NCI-H2029 treated with DMSO at 0.1 percent for 48 hours (cell line): ENCODE data around the gene OS9.
"Not testable (repeated sequence)": the region's sequence is repeated elsewhere in the genome, so short reads cannot be mapped to it uniquely, and the experiment has no call there.

Experiments used
- DNase-seq: peaks from one replicate; lab custom pipeline; 2025; lab: John Stamatoyannopoulos, UW

OS9 gene

DNA sequence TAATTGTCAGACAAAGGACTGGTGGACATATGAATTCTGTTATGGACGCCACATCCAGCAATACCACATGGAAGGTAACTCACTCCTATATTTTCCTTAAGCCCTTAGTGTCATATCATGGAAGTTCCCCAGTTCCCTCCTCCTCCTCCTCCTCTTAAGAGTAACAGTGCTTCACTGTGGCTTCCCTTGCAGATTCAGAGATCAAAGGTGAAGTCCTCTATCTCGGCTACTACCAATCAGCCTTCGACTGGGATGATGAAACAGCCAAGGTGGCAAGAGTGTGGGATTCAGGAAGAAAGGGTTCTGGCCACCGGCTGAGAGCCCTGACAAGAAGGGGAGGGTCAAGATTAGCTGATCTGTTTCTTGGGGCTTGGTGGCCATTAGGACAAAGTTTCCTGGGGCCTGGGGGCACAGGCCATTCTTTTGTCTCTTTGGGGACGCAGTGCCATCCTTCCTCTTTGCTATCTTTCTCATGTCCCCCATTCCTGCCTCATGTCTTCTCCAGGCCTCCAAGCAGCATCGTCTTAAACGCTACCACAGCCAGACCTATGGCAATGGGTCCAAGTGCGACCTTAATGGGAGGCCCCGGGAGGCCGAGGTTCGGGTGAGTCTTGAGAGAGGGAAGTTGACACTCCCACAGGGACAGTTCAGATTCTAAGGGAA, 2.0 kb downstream of the OS9 start:
- DNase-seq = no peak

DNA sequence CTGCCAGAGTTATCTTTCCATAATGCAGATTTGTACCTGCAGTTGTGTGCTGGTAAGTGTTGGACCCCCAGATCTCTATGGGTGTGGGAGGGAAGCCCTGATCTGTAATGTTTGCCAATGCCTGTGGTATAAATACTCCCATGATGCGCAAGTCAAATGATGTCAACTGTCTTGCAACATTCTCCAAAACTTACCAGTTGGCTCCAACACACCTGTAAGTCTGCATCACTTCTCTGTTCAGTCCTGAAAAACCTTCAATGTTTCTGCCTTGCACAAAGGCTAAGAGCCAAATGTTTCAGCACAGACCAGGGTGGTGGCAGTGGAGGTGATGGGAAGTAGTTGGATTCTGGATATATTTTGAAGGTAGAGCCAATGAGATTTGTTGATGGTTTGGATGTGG, 3.1 kb downstream of the OS9 start:
- DNase-seq = no peak

DNA sequence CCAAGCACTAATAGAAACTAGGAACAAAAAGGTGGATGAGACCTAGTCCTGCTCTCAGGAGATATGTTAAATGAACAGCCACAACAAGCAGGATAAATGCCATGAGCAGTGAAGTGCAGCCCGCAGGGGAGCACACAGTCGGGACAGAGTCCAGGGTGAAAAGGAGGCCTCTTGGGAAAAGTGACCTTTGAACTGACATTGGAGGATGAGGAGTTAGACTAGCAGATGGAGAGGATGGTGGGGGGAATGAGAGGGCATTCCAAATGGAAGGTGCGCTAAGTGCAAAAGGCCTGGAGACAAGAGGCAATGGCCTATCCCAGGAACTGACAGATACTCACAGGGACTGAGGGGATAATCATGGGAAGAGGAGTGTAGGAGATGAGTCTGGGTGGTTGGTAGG, 4.5 kb downstream of the OS9 start:
- no peak for DNase-seq

DNA sequence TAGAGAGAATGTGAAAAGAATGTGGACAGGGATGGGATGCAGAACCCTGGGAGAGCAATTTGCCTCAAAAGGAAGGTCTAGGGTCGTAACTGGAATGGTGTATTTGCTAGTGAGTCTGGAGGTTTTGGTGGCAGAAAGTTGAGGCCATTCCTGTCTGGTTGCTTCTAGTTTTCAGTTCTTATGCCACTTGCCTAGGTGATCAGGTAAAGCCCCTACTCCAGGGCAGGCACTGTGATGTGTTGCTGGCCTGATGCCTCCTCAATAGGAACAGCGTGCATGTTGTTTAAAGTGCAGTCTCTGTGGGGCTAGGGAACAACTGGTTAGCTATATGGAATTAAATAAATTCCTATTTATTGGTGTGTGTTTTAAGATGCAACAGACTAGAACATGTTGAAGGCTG, 6.4 kb downstream of the OS9 start:
- DNase-seq = no peak

DNA sequence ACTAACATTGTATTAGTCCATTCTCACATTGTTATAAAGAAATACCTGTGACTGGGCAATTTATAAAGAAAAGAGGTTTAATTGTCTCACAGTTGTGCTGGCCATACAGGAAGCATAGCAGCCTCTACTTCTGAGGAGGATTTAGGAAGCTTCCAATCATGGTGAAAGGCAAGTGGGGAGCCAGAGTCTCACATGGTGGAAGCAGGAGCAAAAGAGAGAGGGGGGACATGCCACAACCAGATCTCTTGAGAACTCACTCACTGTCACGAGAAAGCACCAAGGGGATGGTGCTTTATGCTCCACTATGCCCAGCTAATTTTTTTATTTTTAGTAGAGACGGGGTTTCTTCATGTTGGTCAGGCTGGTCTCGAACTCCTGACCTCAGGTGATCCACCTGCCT, 13.3 kb downstream of the OS9 start:
- DNase-seq = no peak

DNA sequence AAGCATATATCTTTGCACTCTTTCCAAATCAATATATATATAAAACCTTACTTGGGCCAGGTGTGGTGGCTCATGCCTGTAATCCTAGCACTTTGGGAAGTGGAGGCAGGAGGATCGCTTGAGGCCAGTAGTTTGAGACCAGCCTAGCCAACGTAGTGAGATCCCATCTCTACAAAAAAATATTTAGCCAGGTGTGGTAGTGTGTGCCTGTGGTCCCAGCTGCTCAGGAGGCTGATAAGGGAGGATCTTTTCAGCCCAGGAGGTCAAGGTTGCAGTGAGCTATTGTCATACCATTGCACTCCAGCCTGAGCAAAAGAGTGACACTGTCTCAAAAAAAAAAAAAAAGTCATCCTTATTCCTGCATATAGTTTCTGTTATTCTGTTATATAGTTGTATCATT, 14.4 kb downstream of the OS9 start:
- DNase-seq = no peak

DNA sequence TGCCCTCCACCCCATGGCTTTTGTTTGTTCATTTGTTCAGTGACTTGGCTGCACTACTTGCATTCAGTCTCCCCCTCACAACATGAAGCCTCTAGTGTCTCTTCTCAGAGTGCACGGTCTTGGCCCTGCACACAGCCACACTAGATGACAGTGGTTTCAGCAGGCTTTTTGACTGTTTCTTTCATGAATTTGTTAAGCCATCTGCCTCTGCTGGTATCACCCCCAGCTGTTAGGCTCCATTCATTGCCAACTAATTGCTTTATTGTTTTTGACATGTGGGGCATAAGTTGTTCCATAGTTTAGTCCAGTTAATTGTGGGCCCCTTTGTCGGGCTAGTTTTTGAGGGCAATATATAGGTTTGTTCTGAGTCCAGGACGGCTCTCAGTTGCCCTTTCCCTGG, 18.8 kb downstream of the OS9 start:
- DNase-seq = no peak

DNA sequence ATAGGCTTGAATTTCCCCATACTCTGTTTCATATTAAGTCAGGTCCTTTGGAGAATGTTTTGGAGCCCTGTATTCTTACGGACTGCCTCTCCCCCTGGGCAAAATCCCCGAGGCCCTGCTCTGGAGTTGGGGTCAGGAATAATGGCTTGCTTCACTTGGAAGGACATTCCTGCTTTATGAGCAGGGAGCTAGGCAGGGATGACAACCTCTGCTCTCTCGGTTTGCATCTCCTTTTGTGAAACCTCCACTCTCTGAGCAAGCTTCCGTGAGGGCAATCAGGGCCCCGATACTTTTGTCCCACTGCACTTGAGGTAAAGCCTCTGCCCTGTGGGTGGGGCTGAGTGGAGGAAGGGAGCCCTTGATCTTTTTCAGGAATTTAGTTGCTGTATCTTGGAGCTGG, 19.3 kb downstream of the OS9 start:
- DNase-seq = no peak

DNA sequence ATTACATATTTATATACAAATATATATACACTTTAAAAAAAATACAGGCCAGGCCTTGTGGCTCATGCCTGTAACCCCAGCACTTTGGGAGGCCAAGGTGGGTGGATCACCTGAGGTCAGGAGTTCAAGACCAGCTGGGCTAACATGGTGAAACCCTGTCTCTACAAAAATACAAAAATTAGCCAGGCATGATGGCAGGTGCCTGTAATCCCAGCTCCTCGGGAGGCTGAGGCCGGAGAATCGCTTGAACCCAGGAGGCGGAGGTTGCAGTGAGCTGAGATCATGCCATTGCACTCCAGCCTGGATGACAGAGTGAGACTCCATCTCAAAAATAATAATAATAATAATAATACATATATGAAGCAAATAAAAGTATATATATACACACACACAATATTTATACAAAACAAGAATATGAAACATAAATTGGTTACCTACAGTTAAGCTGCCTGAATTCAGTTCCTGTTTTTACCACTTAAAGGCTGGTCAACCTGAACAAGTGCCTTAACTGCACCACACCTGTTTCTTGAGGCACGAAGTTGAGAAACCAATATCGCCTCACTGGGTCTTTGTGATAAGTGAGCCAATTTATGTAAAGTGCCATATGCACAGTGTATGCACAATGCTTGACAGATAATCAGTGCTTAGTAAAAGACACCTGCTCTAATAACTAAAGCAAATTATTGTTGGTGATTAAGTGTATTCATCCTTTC, 21.3 kb downstream of the OS9 start:
- DNase-seq = not testable (repeated sequence)

DNA sequence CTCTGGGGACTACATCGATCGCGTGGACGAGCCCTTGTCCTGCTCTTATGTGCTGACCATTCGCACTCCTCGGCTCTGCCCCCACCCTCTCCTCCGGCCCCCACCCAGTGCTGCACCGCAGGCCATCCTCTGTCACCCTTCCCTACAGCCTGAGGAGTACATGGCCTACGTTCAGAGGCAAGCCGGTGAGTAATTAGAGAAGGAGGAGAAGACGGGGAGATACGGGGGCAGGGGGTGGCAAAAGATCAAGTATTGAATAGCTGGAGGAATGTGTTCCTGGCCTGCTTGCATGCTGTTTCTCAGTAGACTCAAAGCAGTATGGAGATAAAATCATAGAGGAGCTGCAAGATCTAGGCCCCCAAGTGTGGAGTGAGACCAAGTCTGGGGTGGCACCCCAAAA, 21.9 kb downstream of the OS9 start:
- DNase-seq = no peak

DNA sequence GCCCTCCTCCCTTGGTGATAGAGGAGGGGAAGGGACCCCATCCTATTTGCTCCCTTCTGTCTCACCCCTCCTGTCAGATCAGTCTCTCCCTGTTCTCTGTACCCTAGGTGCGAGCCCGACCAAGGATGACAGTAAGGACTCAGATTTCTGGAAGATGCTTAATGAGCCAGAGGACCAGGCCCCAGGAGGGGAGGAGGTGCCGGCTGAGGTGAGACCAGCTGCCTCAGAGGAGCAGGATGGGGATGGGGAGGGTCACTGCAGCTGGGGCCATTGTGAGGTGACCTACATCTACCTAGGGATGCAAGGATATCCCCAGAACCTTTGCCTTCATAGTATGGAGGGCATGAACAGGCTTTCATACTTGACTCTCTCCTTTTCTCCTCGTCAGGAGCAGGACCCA, 22.4 kb downstream of the OS9 start:
- no peak for DNase-seq

DNA sequence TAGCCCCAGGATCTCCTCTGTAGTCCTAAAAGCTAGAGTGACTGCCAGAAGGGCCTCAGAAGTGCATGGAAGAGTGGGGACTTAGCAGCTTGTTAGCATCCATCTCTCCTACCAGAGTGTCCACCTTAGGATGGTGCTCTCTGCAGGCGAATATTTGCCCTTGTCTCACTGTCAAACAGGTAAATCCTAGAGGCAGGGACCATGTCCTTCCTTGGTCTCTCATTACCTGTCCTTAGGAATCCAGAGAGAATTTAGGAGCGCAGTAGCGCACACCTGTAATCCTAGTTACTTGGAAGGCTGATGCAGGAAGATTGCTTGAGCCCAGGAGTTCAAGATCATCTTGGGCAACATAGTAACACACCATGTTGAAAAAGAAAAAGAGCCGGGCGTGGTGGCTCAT, 23.2 kb downstream of the OS9 start:
- no peak for DNase-seq

DNA sequence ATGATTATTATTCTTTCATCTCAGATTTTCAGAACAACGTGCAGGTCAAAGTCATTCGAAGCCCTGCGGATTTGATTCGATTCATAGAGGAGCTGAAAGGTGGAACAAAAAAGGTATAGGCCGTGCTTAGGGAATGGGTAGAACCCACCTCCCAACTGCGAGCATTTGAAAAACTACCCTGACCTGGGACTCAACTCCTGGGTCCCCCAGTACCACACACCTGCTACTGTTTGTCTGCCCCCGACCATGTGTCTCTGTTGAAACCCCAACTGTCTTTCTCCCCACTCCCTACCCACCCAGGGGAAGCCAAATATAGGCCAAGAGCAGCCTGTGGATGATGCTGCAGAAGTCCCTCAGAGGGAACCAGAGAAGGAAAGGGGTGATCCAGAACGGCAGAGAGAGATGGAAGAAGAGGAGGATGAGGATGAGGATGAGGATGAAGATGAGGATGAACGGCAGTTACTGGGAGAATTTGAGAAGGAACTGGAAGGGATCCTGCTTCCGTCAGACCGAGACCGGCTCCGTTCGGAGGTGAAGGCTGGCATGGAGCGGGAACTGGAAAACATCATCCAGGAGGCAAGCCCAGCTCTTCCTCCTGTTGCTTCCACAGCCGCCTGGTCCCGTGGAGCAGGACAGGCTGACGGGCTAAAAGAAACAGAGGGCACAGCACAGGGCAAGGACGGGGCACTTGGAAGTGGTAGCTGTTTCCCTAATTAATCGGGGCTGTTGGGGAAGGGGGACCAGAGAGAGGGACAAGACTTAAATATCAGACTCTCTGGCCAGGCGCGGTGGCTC, 24.1 kb downstream of the OS9 start:
- DNase-seq = no peak

DNA sequence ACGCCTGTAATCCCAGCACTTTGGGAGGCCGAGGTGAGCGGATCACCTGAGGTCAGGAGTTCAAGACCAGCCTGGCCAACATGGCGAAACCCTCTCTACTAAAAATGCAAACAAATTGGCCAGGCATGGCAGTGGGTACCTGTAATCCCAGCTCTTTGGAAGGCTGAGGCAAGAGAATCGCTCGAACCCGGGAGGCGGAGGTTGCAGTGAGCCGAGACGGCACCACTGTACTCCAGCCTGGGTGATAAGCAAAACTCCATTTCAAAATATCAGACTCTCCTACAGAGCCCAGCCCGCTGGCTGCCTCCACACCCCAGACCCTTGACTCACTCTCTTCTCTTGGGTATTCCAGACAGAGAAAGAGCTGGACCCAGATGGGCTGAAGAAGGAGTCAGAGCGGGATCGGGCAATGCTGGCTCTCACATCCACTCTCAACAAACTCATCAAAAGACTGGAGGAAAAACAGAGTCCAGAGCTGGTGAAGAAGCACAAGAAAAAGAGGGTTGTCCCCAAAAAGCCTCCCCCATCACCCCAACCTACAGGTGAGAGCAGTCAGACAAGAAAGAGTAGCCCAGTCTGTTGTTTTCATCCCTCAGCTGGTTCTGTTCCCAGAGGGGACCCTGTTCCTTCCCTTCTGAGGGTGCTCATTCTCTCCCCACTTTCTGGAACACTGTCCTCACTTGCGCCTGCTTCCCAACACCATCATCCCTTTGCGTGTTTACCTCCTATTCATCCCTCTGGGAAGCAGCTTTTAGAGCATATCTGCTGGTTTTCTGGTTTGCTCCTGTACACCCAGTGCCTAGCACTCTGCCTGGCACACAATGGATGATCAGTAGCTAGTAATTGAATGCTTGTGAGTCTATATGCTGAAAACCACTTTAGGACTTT, 25.0 kb downstream of the OS9 start:
- DNase-seq = no peak

DNA sequence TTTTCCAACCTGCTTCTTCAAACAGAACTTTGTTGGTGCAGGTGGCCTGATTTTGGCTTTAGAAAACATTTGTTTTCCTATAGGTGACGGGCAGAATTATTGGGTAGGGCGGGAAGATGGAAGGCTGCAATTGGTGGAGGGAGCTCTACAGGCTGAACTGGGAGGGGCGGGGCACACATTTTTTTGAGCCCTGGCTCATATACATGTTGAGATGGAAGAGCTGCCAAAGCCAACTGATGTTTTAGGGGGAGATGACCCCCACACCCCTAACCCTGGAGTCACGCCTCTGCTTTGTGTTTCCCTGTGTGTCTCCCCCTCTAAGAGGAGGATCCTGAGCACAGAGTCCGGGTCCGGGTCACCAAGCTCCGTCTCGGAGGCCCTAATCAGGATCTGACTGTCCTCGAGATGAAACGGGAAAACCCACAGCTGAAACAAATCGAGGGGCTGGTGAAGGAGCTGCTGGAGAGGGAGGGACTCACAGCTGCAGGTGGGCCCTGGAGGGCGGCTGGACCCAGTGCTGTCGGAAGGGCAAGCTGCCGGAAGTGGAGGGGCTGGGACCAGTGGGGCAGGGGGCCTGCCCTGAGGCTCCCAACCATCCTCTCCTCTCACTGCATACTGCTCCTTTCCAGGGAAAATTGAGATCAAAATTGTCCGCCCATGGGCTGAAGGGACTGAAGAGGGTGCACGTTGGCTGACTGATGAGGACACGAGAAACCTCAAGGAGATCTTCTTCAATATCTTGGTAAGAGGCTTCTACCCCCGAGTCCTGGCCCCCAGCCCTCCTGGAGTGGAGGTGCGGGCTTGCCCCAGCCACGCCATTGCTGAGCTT, 26.1 kb downstream of the OS9 start:
- no peak for DNase-seq

DNA sequence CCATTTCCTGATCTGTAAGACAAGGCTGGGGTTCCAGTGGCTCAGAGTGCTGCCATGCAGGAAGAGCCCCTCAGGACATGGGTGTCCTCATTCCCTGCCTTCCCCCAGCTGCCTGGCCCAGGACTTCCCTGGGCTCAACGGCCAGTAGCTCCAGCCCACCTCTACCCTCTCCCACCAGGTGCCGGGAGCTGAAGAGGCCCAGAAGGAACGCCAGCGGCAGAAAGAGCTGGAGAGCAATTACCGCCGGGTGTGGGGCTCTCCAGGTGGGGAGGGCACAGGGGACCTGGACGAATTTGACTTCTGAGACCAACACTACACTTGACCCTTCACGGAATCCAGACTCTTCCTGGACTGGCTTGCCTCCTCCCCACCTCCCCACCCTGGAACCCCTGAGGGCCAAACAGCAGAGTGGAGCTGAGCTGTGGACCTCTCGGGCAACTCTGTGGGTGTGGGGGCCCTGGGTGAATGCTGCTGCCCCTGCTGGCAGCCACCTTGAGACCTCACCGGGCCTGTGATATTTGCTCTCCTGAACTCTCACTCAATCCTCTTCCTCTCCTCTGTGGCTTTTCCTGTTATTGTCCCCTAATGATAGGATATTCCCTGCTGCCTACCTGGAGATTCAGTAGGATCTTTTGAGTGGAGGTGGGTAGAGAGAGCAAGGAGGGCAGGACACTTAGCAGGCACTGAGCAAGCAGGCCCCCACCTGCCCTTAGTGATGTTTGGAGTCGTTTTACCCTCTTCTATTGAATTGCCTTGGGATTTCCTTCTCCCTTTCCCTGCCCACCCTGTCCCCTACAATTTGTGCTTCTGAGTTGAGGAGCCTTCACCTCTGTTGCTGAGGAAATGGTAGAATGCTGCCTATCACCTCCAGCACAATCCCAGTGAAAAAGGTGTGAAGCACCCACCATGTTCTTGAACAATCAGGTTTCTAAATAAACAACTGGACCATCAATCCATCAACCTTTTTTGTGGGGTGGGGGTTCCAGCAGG, 27.0 kb downstream of the OS9 start:
- no peak for DNase-seq

DNA sequence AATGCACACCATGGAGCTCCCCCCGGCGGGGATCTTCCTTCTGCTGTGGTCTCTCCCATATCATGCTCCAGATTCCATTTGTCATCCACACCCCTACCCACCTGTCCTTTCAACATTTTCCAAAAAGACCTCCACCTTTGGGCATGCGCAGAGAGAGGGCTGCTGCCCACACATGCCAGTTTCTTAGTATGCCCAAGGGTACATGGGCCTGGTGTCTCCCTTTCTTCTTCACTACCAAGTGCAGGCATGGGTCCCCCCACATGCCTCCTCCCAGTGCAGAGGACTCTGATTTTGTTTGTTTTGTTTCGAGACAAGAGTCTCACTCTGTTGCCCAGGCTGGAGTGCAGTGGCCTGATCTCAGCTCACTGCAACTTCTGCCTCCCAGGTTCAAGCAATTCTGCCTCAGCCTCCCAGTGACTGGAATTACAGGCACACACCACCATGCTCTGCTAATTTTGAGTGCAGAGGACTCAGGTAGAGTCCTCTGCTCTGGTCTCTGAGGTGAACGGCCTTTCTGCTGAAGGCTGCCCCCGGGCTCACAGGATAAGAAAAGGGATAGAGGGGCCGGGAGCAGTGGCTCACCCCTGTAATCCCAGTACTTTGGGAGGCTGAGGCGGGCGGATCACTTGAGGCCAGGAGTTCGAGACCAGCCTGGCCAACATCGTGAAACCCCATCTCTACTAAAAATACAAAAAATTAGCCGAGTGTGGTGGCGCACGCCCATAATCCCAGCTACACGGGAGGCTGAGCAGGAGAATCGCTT, 28.1 kb downstream of the OS9 start:
- DNase-seq = not testable (repeated sequence)

DNA sequence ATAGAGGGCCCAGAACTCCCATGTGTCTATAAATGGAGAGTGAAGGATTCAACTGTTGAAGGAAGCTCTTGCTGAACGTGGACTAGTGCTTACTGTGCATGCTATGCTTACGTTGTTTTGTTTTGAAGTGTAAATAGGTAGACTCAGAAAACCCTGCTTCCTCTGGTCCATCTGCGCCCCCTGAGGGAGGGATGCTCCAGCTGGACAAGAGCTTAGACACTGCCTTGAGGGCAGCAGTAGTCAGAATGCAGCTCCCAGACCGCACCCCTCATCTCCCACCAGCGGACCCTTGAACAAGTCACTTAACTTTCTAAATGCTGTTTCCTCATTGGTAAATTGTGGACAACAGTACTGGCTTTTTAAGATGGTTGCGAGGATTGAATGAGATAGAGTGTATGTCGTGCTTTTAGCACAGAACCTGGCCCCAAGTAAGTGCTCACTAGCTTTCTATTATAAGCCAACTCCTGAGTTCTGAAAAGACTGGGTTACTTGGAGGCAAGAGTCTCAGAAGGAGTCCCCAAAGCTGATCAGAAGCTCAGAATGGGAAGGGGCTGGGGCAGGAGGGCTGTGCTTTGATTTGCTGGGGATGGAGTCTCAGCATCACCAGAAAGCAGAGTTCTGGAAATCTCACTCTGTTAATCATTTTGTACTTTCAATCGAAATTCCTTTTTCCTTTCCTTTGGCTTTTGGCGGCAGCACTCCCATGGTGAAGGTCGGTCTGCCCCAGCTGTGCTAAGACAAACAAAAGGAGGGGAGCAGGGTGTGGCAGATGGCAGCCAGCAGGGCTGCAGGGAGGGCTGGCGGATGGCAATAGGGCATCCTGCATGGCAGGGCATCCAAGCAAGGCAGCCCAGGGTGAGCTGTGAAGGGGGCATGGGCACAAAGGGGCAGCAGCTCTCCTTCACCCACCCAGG, 29.0 kb downstream of the OS9 start:
- no peak for DNase-seq
